Peyer's patch (tissue), 4 donors: ENCODE data around the gene MS4A7. TPM values are rescaled to one million over a fixed set of nuclear protein-coding genes. Genes with fewer than 3 reads are reported as not detected.

Experiments
- DNase-seq, 3 donors: peaks; one replicate each; pipeline ENCODE4 v3.0.0-alpha.2; 2017 to 2019
- H3K27ac ChIP-seq, 4 donors: fragments of 200-600 bp; sonication (generic); one replicate each; pipeline ENCODE4 v1.5.1; 2016 to 2019
- H3K27me3 ChIP-seq, 2 donors: fragments of 200-600 bp; sonication (generic); one replicate each; pipeline ENCODE4 v1.5.1; 2019
- H3K36me3 ChIP-seq, 3 donors: fragments of 200-600 bp; sonication (generic); one replicate each; pipeline ENCODE4 v1.5.1; 2016 to 2019
- H3K4me1 ChIP-seq, 4 donors: fragments of 200-600 bp; sonication (generic); one replicate each; pipeline ENCODE4 v1.5.1; 2016 to 2019
- H3K4me3 ChIP-seq, 4 donors: fragments of 200-600 bp; sonication (generic); 1 replicate in 3 of 4; 2 replicates in 1 of 4; pipeline ENCODE4 v1.5.1; 2016 to 2019; ENCODE audit warnings: mild to moderate bottlenecking in 1 of 4
- H3K9me3 ChIP-seq, 4 donors: fragments of 200-600 bp; sonication (generic); one replicate each; pipeline ENCODE4 v1.5.1; 2016 to 2019; ENCODE audit warnings: mild to moderate bottlenecking in 1 of 4
- CTCF ChIP-seq, 6 experiments: fragments of 450-650 bp in 4 of 6; fragments of 200-600 bp in 2 of 6; sonication (generic) in 1 of 6; IDR thresholded peaks; one replicate each; pipeline ENCODE4 v1.5.1; 2017 to 2019; ENCODE audit warnings: antibody characterized with exemption in 6 of 6, mild to moderate bottlenecking in 3 of 6, moderate library complexity in 1 of 6
- POLR2A ChIP-seq, 2 donors: fragments of 450-650 bp; IDR thresholded peaks; one replicate each; pipeline ENCODE4 v1.5.1; 2017; ENCODE audit warnings: antibody characterized with exemption in 2 of 2, mild to moderate bottlenecking in 2 of 2, moderate library complexity in 2 of 2
- total RNA-seq, 4 donors: library from RNA; depleted of rRNA; stranded (reverse); fragments of >200 nt; gene quantifications; one replicate each; pipeline ENCODE4 v1.1.0, GENCODE V29; 2016

MS4A7 gene
- total RNA-seq, 4 donors from 2014 or later, result 5.0 to 52.0 (median 14.9) TPM

- Histone ChIP-seq H3K27me3 (no peaks in the 10 kb centered on the region), H3K9me3 (no peaks in the 10 kb centered on the region), H3K36me3 (no peaks in the 10 kb centered on the region), H3K4me1 (no peaks in the 10 kb centered on the region), H3K27ac (no peak overlapping the region), H3K4me3 (no peak overlapping the region)
- DNase-seq, result no peak
- TF ChIP-seq CTCF (IDR thresholded peaks at IDR 0.05) (no peak), POLR2A (IDR thresholded peaks at IDR 0.05) (no peak)
Observed at GRCh38 chr11:60339356-60339755, 39.0 kb upstream of the MS4A7 start.

- H3K27ac ChIP-seq, result no peak overlapping the region
- no peak overlapping the region for H3K4me3 ChIP-seq
- TF ChIP-seq CTCF (IDR thresholded peaks at IDR 0.05) (peak; percentile 43 to 70 (median 52)), POLR2A (IDR thresholded peaks at IDR 0.05) (no peak)
- no peaks in the 10 kb centered on the region for H3K9me3 ChIP-seq
- no peaks in the 10 kb centered on the region for H3K4me1 ChIP-seq
- no peaks in the 10 kb centered on the region for H3K27me3 ChIP-seq
- no peaks in the 10 kb centered on the region for H3K36me3 ChIP-seq
- no peak for DNase-seq
Observed at GRCh38 chr11:60343094-60343704, 35.1 kb upstream of the MS4A7 start.

- no peak for TF ChIP-seq CTCF (IDR thresholded peaks at IDR 0.05)
- no peak for TF ChIP-seq POLR2A (IDR thresholded peaks at IDR 0.05)
- H3K4me1 ChIP-seq, result no peaks in the 10 kb centered on the region
- H3K27me3 ChIP-seq, result no peaks in the 10 kb centered on the region
- no peaks in the 10 kb centered on the region for H3K36me3 ChIP-seq
- DNase-seq, result no peak
- no peak overlapping the region for H3K4me3 ChIP-seq
- H3K9me3 ChIP-seq, result no peaks in the 10 kb centered on the region
- H3K27ac ChIP-seq, result no peak overlapping the region
Observed at GRCh38 chr11:60344146-60344545, 34.2 kb upstream of the MS4A7 start.

- Histone ChIP-seq H3K9me3 (no peaks in the 10 kb centered on the region), H3K27ac (no peak overlapping the region), H3K4me1 (no peaks in the 10 kb centered on the region), H3K36me3 (no peaks in the 10 kb centered on the region), H3K27me3 (no peaks in the 10 kb centered on the region), H3K4me3 (no peak overlapping the region)
- DNase-seq, result peak in 2 of 3 donors; percentile 24 to 67
- no peak for TF ChIP-seq POLR2A (IDR thresholded peaks at IDR 0.05)
- peak in 3 of 6 experiments; percentile 25 to 37 (median 37) for TF ChIP-seq CTCF (IDR thresholded peaks at IDR 0.05)
Observed at GRCh38 chr11:60345489-60345888, 32.8 kb upstream of the MS4A7 start.

- Histone ChIP-seq H3K9me3 (no peaks in the 10 kb centered on the region), H3K36me3 (no peaks in the 10 kb centered on the region), H3K4me3 (no peak overlapping the region), H3K27ac (no peak overlapping the region), H3K27me3 (no peaks in the 10 kb centered on the region), H3K4me1 (no peaks in the 10 kb centered on the region)
- TF ChIP-seq CTCF (IDR thresholded peaks at IDR 0.05), result no peak
- TF ChIP-seq POLR2A (IDR thresholded peaks at IDR 0.05), result no peak
- DNase-seq, result no peak
Observed at GRCh38 chr11:60347084-60347797, 31.1 kb upstream of the MS4A7 start.
